GM21390 (cell line): ENCODE data around the gene SHANK1.
"Not testable (repeated sequence)": the region's sequence is repeated elsewhere in the genome, so short reads cannot be mapped to it uniquely, and the experiment has no call there.

ENCODE experiments used
- ATAC-seq: cut with Tn5 transposase; IDR thresholded peaks from one replicate; pipeline ENCODE4 v1.9.1; 2021; ENCODE audit not compliant: unreplicated experiment

The SHANK1 gene

GRCh38 chr19:50719566-50719965 is at the start of gene SHANK1:
SHANK1 (minus strand) TSS chr19:50719802; CDS start chr19:50716919, 2,883 bp downstream.
- ATAC-seq = no peak

DNA sequence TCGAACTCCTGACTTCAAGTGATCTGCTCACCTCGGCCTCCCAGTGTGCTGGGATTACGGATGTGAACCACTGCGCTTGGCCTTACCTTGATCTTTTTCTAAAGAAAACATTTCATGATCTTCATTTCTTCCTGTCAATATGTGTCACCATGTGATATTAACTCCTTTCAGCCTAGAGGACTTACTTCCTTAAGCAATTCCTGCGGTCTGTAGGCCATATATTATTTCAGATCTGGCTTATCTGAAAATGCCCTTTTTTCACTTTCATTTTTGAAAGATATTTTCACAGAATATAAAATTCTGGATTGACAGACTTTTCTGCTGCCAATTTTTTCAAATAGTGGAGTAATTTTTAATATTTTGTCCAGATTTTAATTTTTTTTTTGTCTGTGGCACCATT is 48.7 kb upstream of the SHANK1 start:
- ATAC-seq = no peak

DNA sequence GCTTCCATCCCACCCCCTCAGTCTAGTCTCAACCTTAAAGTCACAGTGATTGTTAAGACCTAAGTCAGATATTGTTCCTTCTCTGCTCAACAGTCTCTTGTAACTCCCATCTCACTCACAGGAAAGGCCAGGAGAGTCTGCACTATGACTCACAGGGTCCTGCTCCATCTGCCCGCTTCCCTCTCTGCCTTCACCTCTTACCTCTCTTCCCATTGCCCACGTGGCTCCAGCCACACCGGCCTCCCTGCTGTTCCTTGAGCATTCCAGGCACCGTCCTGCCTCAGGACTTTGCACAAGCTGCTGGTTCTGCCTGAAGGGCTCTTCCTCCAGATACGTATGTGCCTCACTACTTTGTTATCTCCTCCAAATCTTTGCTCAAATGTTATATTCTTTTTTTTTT is 47.7 kb upstream of the SHANK1 start:
- not testable (repeated sequence) for ATAC-seq

- ATAC-seq = not testable (repeated sequence)
These were observed 47.1 kb upstream of the SHANK1 start for GRCh38 chr19:50766746-50767145.

DNA sequence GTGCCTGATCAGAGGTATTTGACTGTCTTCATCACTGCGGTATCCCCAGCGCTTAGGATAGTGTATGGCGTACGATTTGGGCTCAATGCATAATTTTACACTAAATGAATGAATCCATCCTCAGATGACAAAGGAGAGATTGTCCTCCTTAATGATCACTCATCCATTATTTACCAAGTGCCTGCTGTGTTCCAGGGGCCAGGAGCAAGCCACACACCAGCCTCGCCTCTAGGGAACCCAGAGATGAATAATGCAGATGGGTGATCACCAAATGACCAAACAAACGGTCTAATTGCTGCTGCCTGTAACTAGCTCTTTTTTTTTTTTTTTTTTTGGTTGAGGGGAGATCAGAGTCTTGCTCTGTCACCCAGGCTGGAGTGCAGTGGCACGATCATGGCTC is 44.8 kb upstream of the SHANK1 start:
- no peak for ATAC-seq

DNA sequence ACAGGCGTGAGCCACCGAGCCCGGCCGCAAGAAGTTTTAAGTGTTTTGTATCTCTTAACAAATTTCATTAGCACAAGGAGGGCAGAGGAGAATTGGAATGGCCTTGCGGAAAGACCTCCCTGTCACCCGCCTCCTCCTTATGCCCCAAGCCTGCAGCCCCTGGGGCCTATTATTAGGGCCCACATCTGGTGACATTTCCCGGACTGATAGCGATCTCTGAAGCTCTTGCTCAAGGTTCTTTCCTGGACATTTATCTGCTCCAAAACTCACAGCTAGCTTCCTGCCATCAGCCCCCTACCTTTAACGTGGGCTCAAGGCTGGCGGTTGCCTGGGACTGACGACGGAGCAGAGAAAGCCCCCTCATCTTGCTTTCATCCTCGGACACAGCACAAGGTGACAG is 43.9 kb upstream of the SHANK1 start:
- ATAC-seq = not testable (repeated sequence)

GRCh38 chr19:50761501-50761900 is 41.9 kb upstream of the SHANK1 start:
- ATAC-seq = not testable (repeated sequence)

GRCh38 chr19:50759886-50760285 is 40.3 kb upstream of the SHANK1 start:
- no peak for ATAC-seq

- ATAC-seq = not testable (repeated sequence)
These were observed 39.5 kb upstream of the SHANK1 start for GRCh38 chr19:50759076-50759475.

DNA sequence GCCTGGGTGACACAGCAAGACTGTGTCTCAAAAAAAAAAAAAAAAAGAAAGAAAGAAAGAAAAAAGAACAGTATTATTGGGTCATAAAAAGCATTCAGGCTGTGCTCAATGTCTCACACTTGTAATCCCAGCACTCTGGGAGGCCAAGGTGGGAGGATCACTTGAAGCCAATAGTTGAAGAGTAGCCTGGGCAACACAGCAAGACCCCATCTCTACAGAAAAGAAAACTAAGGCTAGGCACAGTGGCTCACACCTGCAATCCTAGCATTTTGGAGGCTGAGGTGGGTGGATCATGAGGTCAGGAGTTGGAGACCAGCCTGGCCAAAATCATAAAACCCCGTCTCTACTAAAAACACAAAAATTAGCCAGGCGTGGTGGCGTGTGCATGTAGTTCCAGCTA is 38.0 kb upstream of the SHANK1 start:
- ATAC-seq = not testable (repeated sequence)

DNA sequence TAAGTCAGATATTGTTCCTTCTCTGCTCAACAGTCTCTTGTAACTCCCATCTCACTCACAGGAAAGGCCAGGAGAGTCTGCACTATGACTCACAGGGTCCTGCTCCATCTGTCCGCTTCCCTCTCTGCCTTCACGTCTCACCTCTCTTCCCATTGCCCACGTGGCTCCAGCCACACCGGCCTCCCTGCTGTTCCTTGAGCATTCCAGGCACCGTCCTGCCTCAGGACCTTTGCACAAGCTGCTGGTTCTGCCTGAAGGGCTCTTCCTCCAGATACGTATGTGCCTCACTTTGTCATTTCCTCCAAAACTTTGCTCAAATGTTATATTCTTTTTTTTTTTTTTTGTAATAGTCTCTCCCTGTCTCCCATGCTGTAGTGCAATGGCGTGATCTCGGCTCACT is 36.6 kb upstream of the SHANK1 start:
- not testable (repeated sequence) for ATAC-seq

DNA sequence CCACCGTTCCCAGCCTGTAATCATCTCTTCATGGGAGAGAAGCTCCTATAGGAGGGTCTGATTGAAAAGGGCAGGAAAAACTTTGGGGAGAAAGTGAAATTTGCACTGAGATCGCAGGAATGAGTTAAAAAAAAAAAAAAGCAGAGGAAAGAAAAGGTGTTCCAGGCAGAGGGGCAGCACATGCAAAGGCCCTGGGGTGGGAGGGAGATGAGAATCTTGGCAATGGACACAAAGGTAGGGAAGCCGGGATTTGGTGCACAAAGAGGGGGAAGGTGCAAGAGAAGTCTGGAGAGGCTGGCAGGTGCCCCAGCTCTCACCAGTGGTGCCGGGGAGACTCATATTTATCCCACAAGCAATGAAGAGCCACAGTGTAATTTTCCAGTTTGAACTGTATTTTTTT is 34.3 kb upstream of the SHANK1 start:
- no peak for ATAC-seq

GRCh38 chr19:50750010-50750409 is 30.4 kb upstream of the SHANK1 start:
- ATAC-seq = no peak

- no peak for ATAC-seq
These were observed 29.9 kb upstream of the SHANK1 start for GRCh38 chr19:50749490-50749889.

- not testable (repeated sequence) for ATAC-seq
These were observed 27.5 kb upstream of the SHANK1 start for GRCh38 chr19:50747141-50747540.

DNA sequence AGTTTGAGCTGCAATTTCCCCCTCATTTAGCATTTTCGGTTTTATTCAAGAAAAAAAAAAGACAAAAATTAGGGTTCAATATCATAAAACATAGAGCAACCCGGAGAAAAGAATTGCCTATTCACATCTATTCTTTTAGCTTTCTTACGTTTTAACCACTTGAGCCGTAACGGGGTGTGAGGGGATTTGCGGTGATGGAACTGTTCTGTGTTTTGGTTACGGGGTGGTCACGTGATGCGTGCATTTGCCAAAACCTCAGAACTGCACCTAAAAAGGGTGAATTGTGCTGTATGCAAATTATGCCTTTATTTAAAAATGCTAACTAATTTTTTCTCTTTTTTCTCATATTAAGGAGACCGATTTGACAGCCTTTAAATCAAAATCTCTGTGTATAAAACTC is 25.6 kb upstream of the SHANK1 start:
- no peak for ATAC-seq

GRCh38 chr19:50743537-50743936 is 23.9 kb upstream of the SHANK1 start:
- ATAC-seq = no peak

DNA sequence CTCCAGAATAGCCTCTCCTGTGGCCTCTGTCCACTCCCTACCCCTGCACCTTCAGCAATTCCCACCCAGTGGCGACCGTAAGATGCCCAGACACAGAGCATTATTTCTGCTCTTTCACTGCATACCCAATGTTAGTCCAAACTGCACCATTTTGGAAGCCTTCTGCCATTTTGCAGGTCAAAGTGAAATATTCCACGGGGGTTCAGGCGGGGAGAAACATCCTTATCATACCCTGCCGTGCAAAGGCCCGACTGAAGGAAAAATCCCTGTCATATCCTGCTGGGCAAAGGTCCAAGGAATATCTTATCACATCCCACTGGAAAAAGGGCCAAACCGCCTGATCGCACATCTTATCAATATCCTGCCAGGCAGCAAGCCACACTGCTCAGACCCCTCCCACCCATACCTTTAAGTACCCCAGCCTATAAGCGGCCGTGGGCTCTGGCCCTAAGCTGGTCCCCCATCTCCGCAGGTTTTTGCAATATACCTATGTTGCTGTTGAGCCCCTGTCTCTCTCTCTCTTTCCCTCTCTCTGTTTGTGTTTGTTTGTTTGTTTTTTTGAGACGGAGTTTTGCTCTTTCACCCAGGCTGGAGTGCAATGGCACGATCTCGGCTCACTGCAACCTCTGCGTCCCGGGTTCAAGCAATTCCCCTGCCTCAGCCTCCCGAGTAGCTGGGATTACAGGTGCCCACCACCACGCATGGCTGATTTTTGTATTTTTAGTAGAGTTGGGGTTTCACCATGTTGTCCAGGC is 21.8 kb upstream of the SHANK1 start:
- ATAC-seq = no peak

GRCh38 chr19:50739914-50740426 is 20.4 kb upstream of the SHANK1 start:
- no peak for ATAC-seq

DNA sequence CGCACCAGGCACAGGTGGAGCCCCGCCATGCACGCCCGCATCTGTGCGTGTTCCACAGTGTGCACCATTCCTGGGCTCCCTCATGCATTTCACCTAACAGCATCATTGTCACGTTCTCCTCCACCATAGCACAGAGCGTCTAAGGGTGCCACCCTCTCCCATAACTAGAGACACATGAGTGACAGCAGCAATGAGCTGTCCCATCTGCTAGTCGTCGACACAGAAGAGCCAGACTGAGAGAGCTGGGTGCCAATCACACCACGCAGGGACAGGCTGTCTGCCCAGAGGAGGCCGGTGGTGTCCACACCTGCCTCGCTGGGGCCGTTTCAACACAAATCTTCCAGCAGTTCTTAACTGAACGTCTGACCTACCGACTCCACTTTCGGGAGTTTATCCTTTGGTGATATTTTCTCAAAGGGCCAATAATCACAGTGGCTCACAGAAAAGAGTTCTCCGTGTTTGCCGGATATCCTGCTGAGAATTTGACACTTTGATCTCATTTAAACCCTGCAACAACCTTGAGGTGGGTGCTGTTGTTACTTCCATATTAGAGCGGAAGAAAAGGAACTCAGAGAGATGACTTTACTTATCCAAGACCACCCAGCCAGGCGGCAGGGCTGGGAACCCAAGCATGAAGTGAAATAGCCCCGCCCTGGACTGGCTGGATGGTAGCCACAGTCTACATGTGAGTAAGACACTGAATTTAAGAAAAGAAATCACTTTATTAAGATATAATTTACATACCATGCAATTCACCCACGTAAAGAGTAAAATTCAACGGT is 19.7 kb upstream of the SHANK1 start:
- ATAC-seq = no peak

DNA sequence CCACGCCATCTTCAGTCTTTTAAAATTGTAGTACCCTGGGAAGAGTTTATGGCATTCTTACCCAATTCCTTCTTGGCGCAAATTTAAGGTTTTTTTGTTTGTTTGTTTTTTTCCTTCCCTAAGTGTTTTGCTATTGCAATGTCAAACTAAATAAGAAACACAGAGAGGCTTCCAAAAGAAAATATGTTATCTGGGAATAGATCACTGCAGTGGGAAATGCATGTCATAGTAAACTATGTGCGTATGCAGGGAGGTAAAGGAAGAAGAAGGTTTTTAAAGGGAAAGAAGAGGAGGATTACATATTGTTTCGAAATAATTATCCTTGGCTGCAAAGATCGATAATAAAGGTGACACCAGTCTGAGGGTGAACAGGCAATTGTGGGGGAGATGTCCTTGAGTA is 16.7 kb upstream of the SHANK1 start:
- ATAC-seq = no peak

DNA sequence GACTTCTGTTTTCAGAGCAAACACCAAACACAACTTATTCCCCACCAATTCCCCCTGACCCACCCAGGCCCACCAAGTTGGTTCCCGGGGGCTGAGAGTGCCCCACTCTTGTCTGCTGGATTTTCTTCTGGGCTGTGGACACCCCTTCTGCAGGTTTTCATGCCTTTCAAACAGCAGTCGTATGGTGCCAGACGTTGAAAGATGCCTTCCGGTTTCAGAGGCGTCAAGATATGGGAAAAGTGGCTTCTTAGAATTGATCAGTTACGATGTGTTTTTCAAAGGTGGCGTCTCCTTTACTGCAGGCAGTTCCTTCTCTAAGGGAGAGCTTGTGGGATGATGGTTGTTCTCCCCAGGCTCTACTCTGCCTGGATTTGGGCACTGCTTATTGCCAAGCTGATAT is 16.3 kb upstream of the SHANK1 start:
- ATAC-seq = no peak
